Panc1 (cell line): ENCODE data around the gene PDE6A. TPM values are rescaled to one million over a fixed set of nuclear protein-coding genes. Genes with fewer than 3 reads are reported as not detected.

ENCODE experiments used
- ATAC-seq: fragments of 200-7000 bp; cut with Tn5 transposase; 2 replicates; pipeline ENCODE4 v1.9.1; 2020; ENCODE audit warnings: mild to moderate bottlenecking, moderate library complexity
- BruUV-seq: library from RNA; stranded (reverse); fragments of 400-500 nt; replicated peaks from 2 replicates; lab custom pipeline; 2021; lab: Mats Ljungman, UMichigan
- CTCF ChIA-PET: fragments of 300-600 bp; sonication (Branson Sonifier 250); formaldehyde crosslinking; loops from one replicate; lab custom pipeline; 2022; ENCODE audit warnings: antibody characterized with exemption; lab: Charles Lee
- POLR2A ChIA-PET: fragments of 300-600 bp; sonication (Branson Sonifier 250); formaldehyde crosslinking; loops from one replicate; lab custom pipeline; 2022; ENCODE audit warnings: antibody characterized with exemption; lab: Charles Lee
- DNase-seq: peaks from one replicate; pipeline ENCODE4 v3.0.0-alpha.2; 2010; ENCODE audit warnings: low read depth, low spot score
- H3K27ac ChIP-seq: 2 replicates; pipeline ENCODE4 v1.5.1; 2011; ENCODE audit warnings: mild to moderate bottlenecking, low read length, inconsistent platforms
- H3K27me3 ChIP-seq: fragments of 200-500 bp; sonication (Bioruptor generic); 2 replicates; pipeline ENCODE4 v1.6.0; 2014; ENCODE audit warnings: low read length, inconsistent platforms; ENCODE audit not compliant: control insufficient read depth, insufficient read depth
- H3K36me3 ChIP-seq: fragments of 200-500 bp; sonication (Bioruptor generic); 2 replicates; pipeline ENCODE4 v1.5.1; 2014; ENCODE audit warnings: inconsistent platforms, mild to moderate bottlenecking, low read length, moderate library complexity; ENCODE audit not compliant: control insufficient read depth, insufficient read depth
- H3K4me1 ChIP-seq: 2 replicates; pipeline ENCODE4 v1.5.1; 2011; ENCODE audit warnings: inconsistent platforms, mild to moderate bottlenecking, low read length, moderate library complexity; ENCODE audit not compliant: control insufficient read depth, insufficient read depth
- H3K4me3 ChIP-seq, 2 experiments: 2 replicates each; pipeline ENCODE4 v1.5.1; 2011 to 2012; ENCODE audit warnings: low read depth in 2 of 2, low read length in 2 of 2, mild to moderate bottlenecking in 2 of 2, inconsistent platforms in 1 of 2, moderate library complexity in 1 of 2
- H3K9me3 ChIP-seq: fragments of 200-500 bp; sonication (Bioruptor generic); 2 replicates; pipeline ENCODE4 v1.5.1; 2014; ENCODE audit warnings: low read depth, mild to moderate bottlenecking, inconsistent platforms, low read length, moderate library complexity; ENCODE audit not compliant: control insufficient read depth, insufficient read depth
- CTCF ChIP-seq: fragments of 450-650 bp; IDR thresholded peaks from 2 replicates; pipeline ENCODE4 v1.5.1; 2017; ENCODE audit warnings: mild to moderate bottlenecking
- POLR2AphosphoS5 ChIP-seq: IDR thresholded peaks from 2 replicates; pipeline ENCODE4 v1.6.1; 2012; ENCODE audit warnings: mild to moderate bottlenecking, low read depth, low read length, moderate library complexity
- REST ChIP-seq, 2 experiments: IDR thresholded peaks; 2 replicates each; pipeline ENCODE4 v1.6.1; 2011 to 2012; ENCODE audit warnings: low read depth in 2 of 2, control low read depth in 1 of 2, low read length in 1 of 2, mild to moderate bottlenecking in 1 of 2, moderate library complexity in 1 of 2; ENCODE audit not compliant: insufficient read depth in 1 of 2
- SIN3A ChIP-seq: IDR thresholded peaks from 2 replicates; pipeline ENCODE4 v1.6.1; 2012; ENCODE audit warnings: low read depth, mild to moderate bottlenecking, low read length, moderate library complexity, borderline replicate concordance; ENCODE audit not compliant: insufficient read depth
- TCF7L2 ChIP-seq: IDR thresholded peaks from 2 replicates; pipeline ENCODE4 v1.6.1; 2011; ENCODE audit warnings: mild to moderate bottlenecking, low read depth, low read length, inconsistent platforms
- in situ Hi-C: cut with HindIII; loops from 2 replicates; pipeline ENCODE4 v1.10.0; 2016; ENCODE audit warnings: low sequenced_read_pairs, low pct_unique_long_range_greater_than_20kb
- intact Hi-C: fragments of 100-400 bp; cut with micrococcal nuclease; formaldehyde crosslinking; loops from one replicate; pipeline ENCODE4 v1.10.0; 2022; ENCODE audit not compliant: unreplicated experiment
- total RNA-seq: library from RNA; stranded (reverse); gene quantifications from one replicate; pipeline ENCODE4 v1.2.1, GENCODE V29; 2021; ENCODE audit not compliant: unreplicated experiment

Gene PDE6A
- total RNA-seq, 1 experiment from 2014 or later, result 0.33 TPM

- BruUV-seq, result no TSS peak
- ChIA-PET POLR2A (interaction anchor here (0.7 kb wide), 1 partner anchor 97 kb away, joined by 3 read pairs; no protein-coding TSS in a partner anchor), CTCF (interaction anchor here (0.6 kb wide), 1 partner anchor 130 kb away, joined by 3 read pairs; no protein-coding TSS in a partner anchor)
- intact Hi-C loops (no loop called here), in situ Hi-C loops (no loop called here)
- Histone ChIP-seq H3K27me3 (no peaks in the 10 kb centered on the region), H3K9me3 (no peaks in the 10 kb centered on the region), H3K4me1 (no peaks in the 10 kb centered on the region), H3K27ac (no peak overlapping the region), H3K36me3 (no peaks in the 10 kb centered on the region), H3K4me3 (no peak overlapping the region)
- TF ChIP-seq REST (IDR thresholded peaks at IDR 0.05; ENCODE audit: insufficient read depth in 1 of 2, low read depth in 2 of 2, low read length in 1 of 2), result no peak
- no peak for TF ChIP-seq POLR2AphosphoS5
- no peak for TF ChIP-seq CTCF
- TF ChIP-seq SIN3A, result no peak
- no peak for TF ChIP-seq TCF7L2
- no peak for DNase-seq
- no peak for ATAC-seq
These were observed 80.8 kb downstream of the PDE6A start for GRCh38 chr5:149863830-149864229.

GRCh38 chr5:149863176-149863575 is 81.4 kb downstream of the PDE6A start:
- Histone ChIP-seq H3K36me3 (no peaks in the 10 kb centered on the region), H3K9me3 (no peaks in the 10 kb centered on the region), H3K4me1 (no peaks in the 10 kb centered on the region), H3K4me3 (no peak overlapping the region), H3K27ac (no peak overlapping the region), H3K27me3 (no peaks in the 10 kb centered on the region)
- TF ChIP-seq CTCF (no peak), SIN3A (no peak), TCF7L2 (no peak), POLR2AphosphoS5 (no peak), REST (IDR thresholded peaks at IDR 0.05; ENCODE audit: insufficient read depth in 1 of 2, low read depth in 2 of 2, low read length in 1 of 2) (no peak)
- DNase-seq (no peak), ATAC-seq (no peak)
- POLR2A ChIA-PET, result interaction anchor here (0.7 kb wide), 1 partner anchor 98 kb away, joined by 3 read pairs; no protein-coding TSS in a partner anchor
- CTCF ChIA-PET, result no interaction called here
- BruUV-seq, result no TSS peak
- in situ Hi-C loops (no loop called here), intact Hi-C loops (no loop called here)
